Uterus (tissue), 2 donors: ENCODE results near the gene ST8SIA6.

Experiments used
- POLR2A ChIP-seq, 2 donors: fragments of 450-650 bp; IDR thresholded peaks; one replicate each; pipeline ENCODE4 v1.6.1; 2016; ENCODE audit warnings: antibody characterized with exemption in 2 of 2, mild to moderate bottlenecking in 1 of 2, moderate library complexity in 1 of 2
- TF ChIP-seq, protein P1 (sequence below), 4 experiments: fragments of 200-600 bp in 2 of 4; fragments of 450-650 bp in 2 of 4; sonication (generic) in 2 of 4; IDR thresholded peaks; one replicate each; pipeline ENCODE4 v1.5.1; 2016 to 2019; ENCODE audit warnings: antibody characterized with exemption in 4 of 4, mild to moderate bottlenecking in 2 of 4, moderate library complexity in 1 of 4

DNA sequence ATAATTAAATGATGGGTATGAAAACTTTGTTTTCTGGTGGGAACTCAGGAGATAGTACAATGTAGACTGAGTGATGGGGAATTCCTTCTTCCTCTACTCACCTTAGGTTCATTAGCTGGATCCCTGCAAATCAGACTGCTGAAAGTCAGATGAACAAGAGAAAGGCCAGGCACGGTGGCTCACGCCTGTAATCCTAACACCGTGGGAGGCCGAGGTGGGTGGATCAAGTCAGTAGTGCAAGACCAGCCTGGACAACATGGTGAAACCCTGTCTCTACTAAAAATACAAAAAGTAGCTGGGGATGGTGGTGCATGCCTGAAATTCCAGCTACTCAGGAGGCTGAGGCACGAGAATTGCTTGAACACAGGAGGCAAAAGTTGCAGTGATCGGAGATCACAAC lies 28.7 kb upstream of the ST8SIA6 start:
- TF ChIP-seq POLR2A (IDR thresholded peaks at IDR 0.05) = no peak
- TF ChIP-seq, protein P1, sequence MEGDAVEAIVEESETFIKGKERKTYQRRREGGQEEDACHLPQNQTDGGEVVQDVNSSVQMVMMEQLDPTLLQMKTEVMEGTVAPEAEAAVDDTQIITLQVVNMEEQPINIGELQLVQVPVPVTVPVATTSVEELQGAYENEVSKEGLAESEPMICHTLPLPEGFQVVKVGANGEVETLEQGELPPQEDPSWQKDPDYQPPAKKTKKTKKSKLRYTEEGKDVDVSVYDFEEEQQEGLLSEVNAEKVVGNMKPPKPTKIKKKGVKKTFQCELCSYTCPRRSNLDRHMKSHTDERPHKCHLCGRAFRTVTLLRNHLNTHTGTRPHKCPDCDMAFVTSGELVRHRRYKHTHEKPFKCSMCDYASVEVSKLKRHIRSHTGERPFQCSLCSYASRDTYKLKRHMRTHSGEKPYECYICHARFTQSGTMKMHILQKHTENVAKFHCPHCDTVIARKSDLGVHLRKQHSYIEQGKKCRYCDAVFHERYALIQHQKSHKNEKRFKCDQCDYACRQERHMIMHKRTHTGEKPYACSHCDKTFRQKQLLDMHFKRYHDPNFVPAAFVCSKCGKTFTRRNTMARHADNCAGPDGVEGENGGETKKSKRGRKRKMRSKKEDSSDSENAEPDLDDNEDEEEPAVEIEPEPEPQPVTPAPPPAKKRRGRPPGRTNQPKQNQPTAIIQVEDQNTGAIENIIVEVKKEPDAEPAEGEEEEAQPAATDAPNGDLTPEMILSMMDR (IDR thresholded peaks at IDR 0.05) = no peak
